ENCODE measurements around the gene MYMK.

DNA sequence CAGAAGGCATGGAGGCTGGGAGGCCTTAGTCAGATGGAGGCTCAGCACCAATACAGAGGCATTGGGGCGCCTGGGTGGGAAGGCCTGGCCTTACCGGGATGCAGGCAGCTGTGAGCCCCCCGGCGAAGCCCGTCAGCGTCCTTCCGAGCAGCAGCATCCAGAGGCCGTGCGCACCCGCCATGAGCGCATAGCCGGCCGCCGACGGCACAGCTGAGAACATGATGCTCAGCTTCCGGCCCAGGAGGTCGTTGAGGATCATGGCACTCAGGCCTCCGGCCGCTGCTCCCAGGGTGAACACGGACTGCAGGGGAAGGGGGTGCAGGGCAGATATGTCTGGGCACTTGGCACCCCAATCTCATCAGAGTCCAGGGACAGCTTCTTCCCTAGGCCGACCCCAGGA lies 47.8 kb downstream of the MYMK start:
- no peak for TF ChIP-seq EZH2phosphoT487 (IDR thresholded peaks at IDR 0.05; ENCODE audit: borderline replicate concordance, low read length)
- TF ChIP-seq, protein P1, sequence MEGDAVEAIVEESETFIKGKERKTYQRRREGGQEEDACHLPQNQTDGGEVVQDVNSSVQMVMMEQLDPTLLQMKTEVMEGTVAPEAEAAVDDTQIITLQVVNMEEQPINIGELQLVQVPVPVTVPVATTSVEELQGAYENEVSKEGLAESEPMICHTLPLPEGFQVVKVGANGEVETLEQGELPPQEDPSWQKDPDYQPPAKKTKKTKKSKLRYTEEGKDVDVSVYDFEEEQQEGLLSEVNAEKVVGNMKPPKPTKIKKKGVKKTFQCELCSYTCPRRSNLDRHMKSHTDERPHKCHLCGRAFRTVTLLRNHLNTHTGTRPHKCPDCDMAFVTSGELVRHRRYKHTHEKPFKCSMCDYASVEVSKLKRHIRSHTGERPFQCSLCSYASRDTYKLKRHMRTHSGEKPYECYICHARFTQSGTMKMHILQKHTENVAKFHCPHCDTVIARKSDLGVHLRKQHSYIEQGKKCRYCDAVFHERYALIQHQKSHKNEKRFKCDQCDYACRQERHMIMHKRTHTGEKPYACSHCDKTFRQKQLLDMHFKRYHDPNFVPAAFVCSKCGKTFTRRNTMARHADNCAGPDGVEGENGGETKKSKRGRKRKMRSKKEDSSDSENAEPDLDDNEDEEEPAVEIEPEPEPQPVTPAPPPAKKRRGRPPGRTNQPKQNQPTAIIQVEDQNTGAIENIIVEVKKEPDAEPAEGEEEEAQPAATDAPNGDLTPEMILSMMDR (IDR thresholded peaks at IDR 0.05; ENCODE audit: low read depth, low read length, poor library complexity, severe bottlenecking), result no peak

Measured in DOHH2 (cell line).